ENCODE data around the gene CAPZB. TPM values are rescaled to one million over a fixed set of nuclear protein-coding genes. Genes with fewer than 3 reads are reported as not detected.

CAPZB gene
- total RNA-seq, 5 donors from 2014 or later (not counting 1 experiment from before 2014, with no cell fraction given): 272 to 342 (median 320) TPM

GRCh38 chr1:19483691-19484090, 1.6 kb downstream of the CAPZB start:
- H3K4me3 Mint-ChIP-seq: peak overlapping the region; percentile 86 to 92 (median 89)
- peak overlapping the region; percentile 82 for H3K27ac ChIP-seq (ENCODE audit: low read length)
- H3K36me3 Mint-ChIP-seq: peaks cover 18% of the 10 kb centered on the region
- no peaks in the 10 kb centered on the region for H3K9me3 ChIP-seq
- peak overlapping the region; percentile 85 to 96 for H3K4me3 ChIP-seq (ENCODE audit: control insufficient read depth in 1 of 2, extremely low read depth in 1 of 2, low read length in 1 of 2)
- peaks cover 76 to 86% (median 80%) of the 10 kb centered on the region in 3 donors for H3K4me1 Mint-ChIP-seq
- ATAC-seq (replicated peaks in 1 of 4) (no peak), DNase-seq (no peak)
- ChIA-PET POLR2A (interaction anchor here in 1 of 2 donors (0.6 kb wide), 1 partner anchor 229 kb away, joined by 4 read pairs; no protein-coding TSS in a partner anchor), CTCF (interaction anchor here (0.6 to 1.1 kb wide), 2 partner anchors 23 to 98 kb away, joined by 3 to 6 read pairs; no protein-coding TSS in a partner anchor)
- 6% methylated on average over 3 of the region's 3 CpGs for whole genome bisulfite sequencing (ENCODE audit: insufficient coverage)
- no peaks in the 10 kb centered on the region for H3K9me3 Mint-ChIP-seq
- peaks cover 3 to 29% of the 10 kb centered on the region in 2 donors for H3K36me3 ChIP-seq (ENCODE audit: control insufficient read depth in 2 of 2, extremely low read depth in 1 of 2, insufficient read depth in 1 of 2, low read length in 1 of 2)
- no peaks in the 10 kb centered on the region for H3K27me3 ChIP-seq (replicated peaks in 1 of 2; ENCODE audit: control insufficient read depth in 2 of 2, extremely low read depth in 1 of 2, insufficient read depth in 2 of 2, low read length in 1 of 2)
- no peaks in the 10 kb centered on the region for H3K27me3 Mint-ChIP-seq
- H3K27ac Mint-ChIP-seq: peak overlapping the region; percentile 95 to 96
- peaks cover 51 to 85% of the 10 kb centered on the region in 2 experiments for H3K4me1 ChIP-seq (ENCODE audit: control insufficient read depth in 1 of 2, extremely low read depth in 1 of 2, insufficient read depth in 2 of 2, low read length in 2 of 2)

- DNase-seq (peak in 3 of 35 experiments; percentile 19 to 48 (median 38)), ATAC-seq (replicated peaks in 1 of 4) (no peak)
- Mint-ChIP-seq H3K9me3 (no peaks in the 10 kb centered on the region), H3K36me3 (peaks cover 20% of the 10 kb centered on the region), H3K27me3 (no peaks in the 10 kb centered on the region), H3K27ac (peak overlapping the region; percentile 95 to 96), H3K4me3 (peak overlapping the region; percentile 86 to 92 (median 89)), H3K4me1 (peaks cover 76 to 86% (median 80%) of the 10 kb centered on the region in 3 donors)
- Histone ChIP-seq H3K4me3 (ENCODE audit: control insufficient read depth in 1 of 2, extremely low read depth in 1 of 2, low read length in 1 of 2) (peak overlapping the region; percentile 85 to 96), H3K4me1 (ENCODE audit: control insufficient read depth in 1 of 2, extremely low read depth in 1 of 2, insufficient read depth in 2 of 2, low read length in 2 of 2) (peaks cover 56 to 86% of the 10 kb centered on the region in 2 experiments), H3K27me3 (replicated peaks in 1 of 2; ENCODE audit: control insufficient read depth in 2 of 2, extremely low read depth in 1 of 2, insufficient read depth in 2 of 2, low read length in 1 of 2) (no peaks in the 10 kb centered on the region), H3K36me3 (ENCODE audit: control insufficient read depth in 2 of 2, extremely low read depth in 1 of 2, insufficient read depth in 1 of 2, low read length in 1 of 2) (peaks cover 3 to 29% of the 10 kb centered on the region in 2 donors), H3K27ac (ENCODE audit: low read length) (peak overlapping the region; percentile 82), H3K9me3 (no peaks in the 10 kb centered on the region)
- ChIA-PET CTCF (interaction anchor here (0.6 to 1.1 kb wide), 2 partner anchors 22 to 98 kb away, joined by 3 to 6 read pairs; no protein-coding TSS in a partner anchor), POLR2A (interaction anchor here in 1 of 2 donors (0.6 kb wide), 1 partner anchor 228 kb away, joined by 4 read pairs; no protein-coding TSS in a partner anchor)
- 0% methylated on average over 3 of the region's 3 CpGs for WGBS (ENCODE audit: insufficient coverage)
These were observed 2.1 kb downstream of the CAPZB start for GRCh38 chr1:19483261-19483660.

GRCh38 chr1:19481826-19482398, 3.4 kb downstream of the CAPZB start:
- no peak overlapping the region for H3K4me3 ChIP-seq (ENCODE audit: control insufficient read depth in 1 of 2, extremely low read depth in 1 of 2, low read length in 1 of 2)
- CTCF ChIA-PET: interaction anchor here in 1 of 2 donors (0.7 kb wide), 1 partner anchor 10 kb away, joined by 3 read pairs; no protein-coding TSS in a partner anchor
- peaks cover 3 to 29% of the 10 kb centered on the region in 2 donors for H3K36me3 ChIP-seq (ENCODE audit: control insufficient read depth in 2 of 2, extremely low read depth in 1 of 2, insufficient read depth in 1 of 2, low read length in 1 of 2)
- Mint-ChIP-seq H3K9me3 (no peaks in the 10 kb centered on the region), H3K4me1 (peaks cover 78 to 86% (median 82%) of the 10 kb centered on the region in 3 donors), H3K36me3 (peaks cover 22% of the 10 kb centered on the region), H3K4me3 (peak overlapping the region; percentile 86 to 92 (median 89)), H3K27ac (peak overlapping the region; percentile 95 to 96), H3K27me3 (no peaks in the 10 kb centered on the region)
- peaks cover 65 to 86% of the 10 kb centered on the region in 2 experiments for H3K4me1 ChIP-seq (ENCODE audit: control insufficient read depth in 1 of 2, extremely low read depth in 1 of 2, insufficient read depth in 2 of 2, low read length in 2 of 2)
- peak overlapping the region; percentile 82 for H3K27ac ChIP-seq (ENCODE audit: low read length)
- DNase-seq (no peak), ATAC-seq (replicated peaks in 1 of 4) (no peak)
- H3K9me3 ChIP-seq: no peaks in the 10 kb centered on the region
- POLR2A ChIA-PET: interaction anchor here (0.5 to 1.2 kb wide), 4 partner anchors 10 to 117 kb away, joined by 3 to 7 read pairs (median 4); no protein-coding TSS in a partner anchor
- no peaks in the 10 kb centered on the region for H3K27me3 ChIP-seq (replicated peaks in 1 of 2; ENCODE audit: control insufficient read depth in 2 of 2, extremely low read depth in 1 of 2, insufficient read depth in 2 of 2, low read length in 1 of 2)
- 45% methylated on average over 1 of the region's 4 CpGs for WGBS (ENCODE audit: insufficient coverage)

- DNase-seq (no peak), ATAC-seq (replicated peaks in 1 of 4) (no peak)
- peaks cover 88 to 92% (median 88%) of the 10 kb centered on the region in 3 donors for H3K4me1 Mint-ChIP-seq
- Histone ChIP-seq H3K36me3 (ENCODE audit: control insufficient read depth in 2 of 2, extremely low read depth in 1 of 2, insufficient read depth in 1 of 2, low read length in 1 of 2) (peaks cover 8 to 29% of the 10 kb centered on the region in 2 donors), H3K9me3 (no peaks in the 10 kb centered on the region), H3K4me3 (ENCODE audit: control insufficient read depth in 1 of 2, extremely low read depth in 1 of 2, low read length in 1 of 2) (no peak overlapping the region), H3K4me1 (ENCODE audit: control insufficient read depth in 1 of 2, extremely low read depth in 1 of 2, insufficient read depth in 2 of 2, low read length in 2 of 2) (peaks cover 71 to 93% of the 10 kb centered on the region in 2 experiments), H3K27ac (ENCODE audit: low read length) (peak overlapping the region; percentile 92), H3K27me3 (replicated peaks in 1 of 2; ENCODE audit: control insufficient read depth in 2 of 2, extremely low read depth in 1 of 2, insufficient read depth in 2 of 2, low read length in 1 of 2) (no peaks in the 10 kb centered on the region)
- peak overlapping the region in 1 of 3 donors; percentile 83 for H3K4me3 Mint-ChIP-seq
- H3K27me3 Mint-ChIP-seq: no peaks in the 10 kb centered on the region
- peaks cover 22% of the 10 kb centered on the region for H3K36me3 Mint-ChIP-seq
- ChIA-PET CTCF (no interaction called here), POLR2A (no interaction called here)
- WGBS (ENCODE audit: insufficient coverage): 95% methylated on average over 6 of the region's 6 CpGs
- H3K9me3 Mint-ChIP-seq: no peaks in the 10 kb centered on the region
- peak overlapping the region; percentile 96 to 98 for H3K27ac Mint-ChIP-seq
These were observed 5.1 kb downstream of the CAPZB start for GRCh38 chr1:19480282-19480681.

GRCh38 chr1:19479351-19480120, 5.8 kb downstream of the CAPZB start:
- Histone ChIP-seq H3K9me3 (no peaks in the 10 kb centered on the region), H3K27ac (ENCODE audit: low read length) (peak overlapping the region; percentile 92), H3K27me3 (replicated peaks in 1 of 2; ENCODE audit: control insufficient read depth in 2 of 2, extremely low read depth in 1 of 2, insufficient read depth in 2 of 2, low read length in 1 of 2) (no peaks in the 10 kb centered on the region), H3K4me3 (ENCODE audit: control insufficient read depth in 1 of 2, extremely low read depth in 1 of 2, low read length in 1 of 2) (no peak overlapping the region), H3K36me3 (ENCODE audit: control insufficient read depth in 2 of 2, extremely low read depth in 1 of 2, insufficient read depth in 1 of 2, low read length in 1 of 2) (peaks cover 12 to 34% of the 10 kb centered on the region in 2 donors), H3K4me1 (ENCODE audit: control insufficient read depth in 1 of 2, extremely low read depth in 1 of 2, insufficient read depth in 2 of 2, low read length in 2 of 2) (peaks cover 77 to 99% of the 10 kb centered on the region in 2 experiments)
- 58% methylated on average over 5 of the region's 6 CpGs for WGBS (ENCODE audit: insufficient coverage)
- H3K36me3 Mint-ChIP-seq: peaks cover 28% of the 10 kb centered on the region
- H3K27me3 Mint-ChIP-seq: no peaks in the 10 kb centered on the region
- DNase-seq (no peak), ATAC-seq (replicated peaks in 1 of 4) (no peak)
- ChIA-PET POLR2A (no interaction called here), CTCF (interaction anchor here in 1 of 2 donors (0.5 kb wide), 1 partner anchor 16 kb away, joined by 10 read pairs; no protein-coding TSS in a partner anchor)
- peak overlapping the region; percentile 96 to 98 for H3K27ac Mint-ChIP-seq
- H3K4me3 Mint-ChIP-seq: peak overlapping the region; percentile 3 to 83 (median 7)
- no peaks in the 10 kb centered on the region for H3K9me3 Mint-ChIP-seq
- H3K4me1 Mint-ChIP-seq: peaks cover 96 to 97% (median 96%) of the 10 kb centered on the region in 3 donors

GRCh38 chr1:19478322-19478721, 7.0 kb downstream of the CAPZB start:
- Histone ChIP-seq H3K9me3 (no peaks in the 10 kb centered on the region), H3K27me3 (replicated peaks in 1 of 2; ENCODE audit: control insufficient read depth in 2 of 2, extremely low read depth in 1 of 2, insufficient read depth in 2 of 2, low read length in 1 of 2) (no peaks in the 10 kb centered on the region), H3K4me1 (ENCODE audit: control insufficient read depth in 1 of 2, extremely low read depth in 1 of 2, insufficient read depth in 2 of 2, low read length in 2 of 2) (peaks cover 76 to 99% of the 10 kb centered on the region in 2 experiments), H3K27ac (ENCODE audit: low read length) (peak overlapping the region; percentile 92), H3K36me3 (ENCODE audit: control insufficient read depth in 2 of 2, extremely low read depth in 1 of 2, insufficient read depth in 1 of 2, low read length in 1 of 2) (peaks cover 14 to 45% of the 10 kb centered on the region in 2 donors), H3K4me3 (ENCODE audit: control insufficient read depth in 1 of 2, extremely low read depth in 1 of 2, low read length in 1 of 2) (no peak overlapping the region)
- H3K36me3 Mint-ChIP-seq: peaks cover 28% of the 10 kb centered on the region
- peak in 1 of 35 experiments; percentile 38 for DNase-seq
- no peak for ATAC-seq (replicated peaks in 1 of 4)
- ChIA-PET POLR2A (interaction anchor here in 1 of 2 donors (1.3 kb wide), 1 partner anchor 8 kb away, joined by 4 read pairs; no protein-coding TSS in a partner anchor), CTCF (interaction anchor here (0.6 to 1.1 kb wide), 4 partner anchors 9 to 419 kb away, joined by 3 to 4 read pairs (median 4); no protein-coding TSS in a partner anchor)
- H3K4me3 Mint-ChIP-seq: peak overlapping the region; percentile 73 to 83 (median 77)
- H3K27ac Mint-ChIP-seq: peak overlapping the region; percentile 96 to 98
- H3K27me3 Mint-ChIP-seq: no peaks in the 10 kb centered on the region
- peaks cover 93 to 100% (median 100%) of the 10 kb centered on the region in 3 donors for H3K4me1 Mint-ChIP-seq
- no peaks in the 10 kb centered on the region for H3K9me3 Mint-ChIP-seq
- WGBS (ENCODE audit: insufficient coverage): 34% methylated on average over 7 of the region's 9 CpGs
